ENCODE data around the gene CBX2. TPM values are rescaled to one million over a fixed set of nuclear protein-coding genes. Genes with fewer than 3 reads are reported as not detected.

The CBX2 gene
- total RNA-seq, 1 experiment from 2014 or later = 4.8 TPM

- H3K27ac ChIP-seq (ENCODE audit: low read length) = no peak overlapping the region
- no peaks in the 10 kb centered on the region for H3K9me2 ChIP-seq (replicated peaks; ENCODE audit: insufficient read depth, low read length)
- H3K4me1 ChIP-seq (ENCODE audit: low read length) = peaks cover 55% of the 10 kb centered on the region
- peak overlapping the region; percentile 81; the same call in 1 of the 2 replicates for H2AFZ ChIP-seq (ENCODE audit: low read length)
- peak overlapping the region; percentile 74 for H3K4me2 ChIP-seq (ENCODE audit: low read depth, low read length, poor library complexity, severe bottlenecking)
- H3K36me3 ChIP-seq (ENCODE audit: insufficient read depth, low read length) = no peaks in the 10 kb centered on the region
- no peaks in the 10 kb centered on the region for H4K20me1 ChIP-seq (ENCODE audit: insufficient read depth, low read depth, low read length)
- no peaks in the 10 kb centered on the region for H3K27me3 ChIP-seq (ENCODE audit: low read length)
- no peaks in the 10 kb centered on the region for H3K9me3 ChIP-seq (ENCODE audit: low read length)
- peaks cover 12% of the 10 kb centered on the region for H3K79me2 ChIP-seq (ENCODE audit: low read length)
- peak overlapping the region; percentile 60 for H3K4me3 ChIP-seq (ENCODE audit: low read length)
- H3K9ac ChIP-seq (ENCODE audit: low read length) = peak overlapping the region; percentile 65
- peak; percentile 88 for DNase-seq
These were observed 22.6 kb downstream of the CBX2 start for GRCh38 chr17:79800325-79801155.

- peaks cover 53% of the 10 kb centered on the region for H3K4me1 ChIP-seq (ENCODE audit: low read length)
- no peaks in the 10 kb centered on the region for H3K9me3 ChIP-seq (ENCODE audit: low read length)
- H4K20me1 ChIP-seq (ENCODE audit: insufficient read depth, low read depth, low read length) = no peaks in the 10 kb centered on the region
- H3K4me3 ChIP-seq (ENCODE audit: low read length) = peak overlapping the region; percentile 60
- H3K9me2 ChIP-seq (replicated peaks; ENCODE audit: insufficient read depth, low read length) = no peaks in the 10 kb centered on the region
- H2AFZ ChIP-seq (ENCODE audit: low read length) = no peak overlapping the region
- no peaks in the 10 kb centered on the region for H3K27me3 ChIP-seq (ENCODE audit: low read length)
- peak overlapping the region; percentile 74 for H3K4me2 ChIP-seq (ENCODE audit: low read depth, low read length, poor library complexity, severe bottlenecking)
- peaks cover 4% of the 10 kb centered on the region; the same call in 1 of the 2 replicates for H3K79me2 ChIP-seq (ENCODE audit: low read length)
- no peak overlapping the region for H3K27ac ChIP-seq (ENCODE audit: low read length)
- no peak for DNase-seq
- H3K36me3 ChIP-seq (ENCODE audit: insufficient read depth, low read length) = no peaks in the 10 kb centered on the region
- H3K9ac ChIP-seq (ENCODE audit: low read length) = peak overlapping the region; percentile 65
These were observed 23.4 kb downstream of the CBX2 start for GRCh38 chr17:79801156-79802038.

- no peak overlapping the region for H2AFZ ChIP-seq (ENCODE audit: low read length)
- H3K4me3 ChIP-seq (ENCODE audit: low read length) = no peak overlapping the region
- H3K4me1 ChIP-seq (ENCODE audit: low read length) = peaks cover 53% of the 10 kb centered on the region
- H4K20me1 ChIP-seq (ENCODE audit: insufficient read depth, low read depth, low read length) = no peaks in the 10 kb centered on the region
- H3K36me3 ChIP-seq (ENCODE audit: insufficient read depth, low read length) = no peaks in the 10 kb centered on the region
- no peak overlapping the region for H3K27ac ChIP-seq (ENCODE audit: low read length)
- no peaks in the 10 kb centered on the region for H3K9me3 ChIP-seq (ENCODE audit: low read length)
- H3K9ac ChIP-seq (ENCODE audit: low read length) = no peak overlapping the region
- H3K27me3 ChIP-seq (ENCODE audit: low read length) = no peaks in the 10 kb centered on the region
- no peaks in the 10 kb centered on the region for H3K9me2 ChIP-seq (replicated peaks; ENCODE audit: insufficient read depth, low read length)
- no peak for DNase-seq
- no peak overlapping the region for H3K4me2 ChIP-seq (ENCODE audit: low read depth, low read length, poor library complexity, severe bottlenecking)
- no peaks in the 10 kb centered on the region for H3K79me2 ChIP-seq (ENCODE audit: low read length)
These were observed 24.2 kb downstream of the CBX2 start for GRCh38 chr17:79802039-79802735.

GRCh38 chr17:79802736-79803420 is 24.9 kb downstream of the CBX2 start:
- no peak for DNase-seq
- Histone ChIP-seq H3K4me2 (ENCODE audit: low read depth, low read length, poor library complexity, severe bottlenecking) (peak overlapping the region; percentile 70), H2AFZ (ENCODE audit: low read length) (no peak overlapping the region), H3K4me1 (ENCODE audit: low read length) (peaks cover 50% of the 10 kb centered on the region), H3K9ac (ENCODE audit: low read length) (no peak overlapping the region), H3K4me3 (ENCODE audit: low read length) (no peak overlapping the region), H3K9me3 (ENCODE audit: low read length) (no peaks in the 10 kb centered on the region), H4K20me1 (ENCODE audit: insufficient read depth, low read depth, low read length) (no peaks in the 10 kb centered on the region), H3K27me3 (ENCODE audit: low read length) (no peaks in the 10 kb centered on the region), H3K79me2 (ENCODE audit: low read length) (no peaks in the 10 kb centered on the region), H3K36me3 (ENCODE audit: insufficient read depth, low read length) (no peaks in the 10 kb centered on the region), H3K27ac (ENCODE audit: low read length) (no peak overlapping the region), H3K9me2 (replicated peaks; ENCODE audit: insufficient read depth, low read length) (no peaks in the 10 kb centered on the region)

GRCh38 chr17:79803421-79803996 is 25.6 kb downstream of the CBX2 start:
- H2AFZ ChIP-seq (ENCODE audit: low read length) = no peak overlapping the region
- no peaks in the 10 kb centered on the region for H4K20me1 ChIP-seq (ENCODE audit: insufficient read depth, low read depth, low read length)
- DNase-seq = no peak
- H3K27me3 ChIP-seq (ENCODE audit: low read length) = no peaks in the 10 kb centered on the region
- no peaks in the 10 kb centered on the region for H3K9me2 ChIP-seq (replicated peaks; ENCODE audit: insufficient read depth, low read length)
- no peaks in the 10 kb centered on the region for H3K36me3 ChIP-seq (ENCODE audit: insufficient read depth, low read length)
- H3K27ac ChIP-seq (ENCODE audit: low read length) = no peak overlapping the region
- peak overlapping the region; percentile 60; the same call in 1 of the 2 replicates for H3K4me3 ChIP-seq (ENCODE audit: low read length)
- no peaks in the 10 kb centered on the region for H3K79me2 ChIP-seq (ENCODE audit: low read length)
- peak overlapping the region; percentile 70 for H3K4me2 ChIP-seq (ENCODE audit: low read depth, low read length, poor library complexity, severe bottlenecking)
- peaks cover 48% of the 10 kb centered on the region for H3K4me1 ChIP-seq (ENCODE audit: low read length)
- H3K9me3 ChIP-seq (ENCODE audit: low read length) = no peaks in the 10 kb centered on the region
- H3K9ac ChIP-seq (ENCODE audit: low read length) = peak overlapping the region; percentile 63

GRCh38 chr17:79803997-79804855 is 26.3 kb downstream of the CBX2 start:
- H3K9ac ChIP-seq (ENCODE audit: low read length) = peak overlapping the region; percentile 63
- H2AFZ ChIP-seq (ENCODE audit: low read length) = peak overlapping the region; percentile 59; the same call in 1 of the 2 replicates
- peak overlapping the region; percentile 60 for H3K4me3 ChIP-seq (ENCODE audit: low read length)
- no peaks in the 10 kb centered on the region for H3K79me2 ChIP-seq (ENCODE audit: low read length)
- DNase-seq = peak; percentile 91
- H4K20me1 ChIP-seq (ENCODE audit: insufficient read depth, low read depth, low read length) = no peaks in the 10 kb centered on the region
- H3K4me2 ChIP-seq (ENCODE audit: low read depth, low read length, poor library complexity, severe bottlenecking) = peak overlapping the region; percentile 70
- peaks cover 50% of the 10 kb centered on the region for H3K4me1 ChIP-seq (ENCODE audit: low read length)
- H3K27ac ChIP-seq (ENCODE audit: low read length) = peak overlapping the region; percentile 56
- H3K36me3 ChIP-seq (ENCODE audit: insufficient read depth, low read length) = no peaks in the 10 kb centered on the region
- no peaks in the 10 kb centered on the region for H3K9me2 ChIP-seq (replicated peaks; ENCODE audit: insufficient read depth, low read length)
- no peaks in the 10 kb centered on the region for H3K9me3 ChIP-seq (ENCODE audit: low read length)
- H3K27me3 ChIP-seq (ENCODE audit: low read length) = no peaks in the 10 kb centered on the region

Measured in Karpas-422 (cell line).